ENCODE results near the gene MAP3K6. TPM values are rescaled to one million over a fixed set of nuclear protein-coding genes. Genes with fewer than 3 reads are reported as not detected.

MAP3K6 gene
- total and polyA plus RNA-seq, 2 of the 13 experiments (the other 11 are each of a cell fraction or from before 2014, with no cell fraction given) = 2.7 to 3.2 TPM

GRCh38 chr1:27359822-27360158 is 7.0 kb downstream of the MAP3K6 start:
- H3K9ac ChIP-seq (ENCODE audit: insufficient read depth, low read depth, low read length) = no peak overlapping the region
- H3K4me2 ChIP-seq (ENCODE audit: low read depth, low read length) = no peak overlapping the region
- FAIRE-seq (no peak), ATAC-seq (no peak), DNase-seq (ENCODE audit: low spot score) (no peak)
- in situ Hi-C loops (cut with HindIII; ENCODE audit: extremely low pct_ligation_motif_present, low pct_unique_long_range_greater_than_20kb) (loop anchor here (5.0 kb wide), 1 partner anchor 33 kb away; the partner anchor contains the start of gene GPR3), intact Hi-C loops (cut with micrococcal nuclease; ENCODE audit: unreplicated experiment) (no loop called here)
- CTCF ChIA-PET (ENCODE audit: low intra/inter-chr PET ratio, low total read pairs) = no interaction called here
- H3K4me3 ChIP-seq (replicated peaks in 1 of 3; ENCODE audit: insufficient read depth in 1 of 3, low read depth in 2 of 3, low read length in 3 of 3) = no peak overlapping the region
- no peaks in the 10 kb centered on the region for H4K20me1 ChIP-seq (ENCODE audit: insufficient read depth, low read length)
- BruUV-seq (replicated peaks) = no TSS peak
- H3K27ac ChIP-seq (ENCODE audit: extremely low read length, insufficient read depth, low read length) = no peak overlapping the region
- H3K36me3 ChIP-seq (replicated peaks in 1 of 2; ENCODE audit: control insufficient read depth in 1 of 2, insufficient read depth in 2 of 2, low read length in 2 of 2) = 0 out of 5 replicates have a peak, but pooled peaks cover 0 to 2% of the 10 kb centered on the region in 2 experiments
- peaks cover 16% of the 10 kb centered on the region for H3K4me1 ChIP-seq (ENCODE audit: insufficient read depth, low read length)
- no peak overlapping the region for H2AFZ ChIP-seq (ENCODE audit: low read length)
- POLR2A ChIA-PET = no interaction called here
- H3K9me3 ChIP-seq (ENCODE audit: low read length) = no peaks in the 10 kb centered on the region
- WGBS (ENCODE audit: low lambda C conversion rate) = 94% methylated on average over 8 of the region's 9 CpGs
- H3K27me3 ChIP-seq (ENCODE audit: control insufficient read depth in 1 of 2, insufficient read depth in 2 of 2, low read length in 2 of 2) = no peaks in the 10 kb centered on the region
- no peaks in the 10 kb centered on the region for H3K79me2 ChIP-seq (ENCODE audit: insufficient read depth, low read length)
- no peak for TF ChIP-seq ZSCAN12 (CRISPR knock-in tag; IDR thresholded peaks at IDR 0.05)
- no peak for TF ChIP-seq ZNF773 (CRISPR knock-in tag; IDR thresholded peaks at IDR 0.05; ENCODE audit: borderline replicate concordance)
- no peak for TF ChIP-seq PAWR (CRISPR knock-in tag; IDR thresholded peaks at IDR 0.05; ENCODE audit: borderline replicate concordance)
- TF ChIP-seq, protein P1, sequence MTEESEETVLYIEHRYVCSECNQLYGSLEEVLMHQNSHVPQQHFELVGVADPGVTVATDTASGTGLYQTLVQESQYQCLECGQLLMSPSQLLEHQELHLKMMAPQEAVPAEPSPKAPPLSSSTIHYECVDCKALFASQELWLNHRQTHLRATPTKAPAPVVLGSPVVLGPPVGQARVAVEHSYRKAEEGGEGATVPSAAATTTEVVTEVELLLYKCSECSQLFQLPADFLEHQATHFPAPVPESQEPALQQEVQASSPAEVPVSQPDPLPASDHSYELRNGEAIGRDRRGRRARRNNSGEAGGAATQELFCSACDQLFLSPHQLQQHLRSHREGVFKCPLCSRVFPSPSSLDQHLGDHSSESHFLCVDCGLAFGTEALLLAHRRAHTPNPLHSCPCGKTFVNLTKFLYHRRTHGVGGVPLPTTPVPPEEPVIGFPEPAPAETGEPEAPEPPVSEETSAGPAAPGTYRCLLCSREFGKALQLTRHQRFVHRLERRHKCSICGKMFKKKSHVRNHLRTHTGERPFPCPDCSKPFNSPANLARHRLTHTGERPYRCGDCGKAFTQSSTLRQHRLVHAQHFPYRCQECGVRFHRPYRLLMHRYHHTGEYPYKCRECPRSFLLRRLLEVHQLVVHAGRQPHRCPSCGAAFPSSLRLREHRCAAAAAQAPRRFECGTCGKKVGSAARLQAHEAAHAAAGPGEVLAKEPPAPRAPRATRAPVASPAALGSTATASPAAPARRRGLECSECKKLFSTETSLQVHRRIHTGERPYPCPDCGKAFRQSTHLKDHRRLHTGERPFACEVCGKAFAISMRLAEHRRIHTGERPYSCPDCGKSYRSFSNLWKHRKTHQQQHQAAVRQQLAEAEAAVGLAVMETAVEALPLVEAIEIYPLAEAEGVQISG (CRISPR knock-in tag; IDR thresholded peaks at IDR 0.05) = no peak
- TF ChIP-seq ZGPAT (CRISPR knock-in tag; IDR thresholded peaks at IDR 0.05) = no peak
- TF ChIP-seq, protein P2, sequence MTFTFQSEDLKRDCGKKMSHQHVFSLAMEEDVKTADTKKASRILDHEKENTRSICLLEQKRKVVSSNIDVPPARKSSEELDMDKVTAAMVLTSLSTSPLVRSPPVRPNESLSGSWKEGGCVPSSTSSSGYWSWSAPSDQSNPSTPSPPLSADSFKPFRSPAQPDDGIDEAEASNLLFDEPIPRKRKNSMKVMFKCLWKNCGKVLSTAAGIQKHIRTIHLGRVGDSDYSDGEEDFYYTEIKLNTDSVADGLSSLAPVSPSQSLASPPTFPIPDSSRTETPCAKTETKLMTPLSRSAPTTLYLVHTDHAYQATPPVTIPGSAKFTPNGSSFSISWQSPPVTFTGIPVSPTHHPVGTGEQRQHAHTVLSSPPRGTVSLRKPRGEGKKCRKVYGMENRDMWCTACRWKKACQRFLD (CRISPR knock-in tag; IDR thresholded peaks at IDR 0.05; ENCODE audit: borderline replicate concordance) = no peak
- TF ChIP-seq ZNF737 (CRISPR knock-in tag; IDR thresholded peaks at IDR 0.05; ENCODE audit: borderline replicate concordance) = no peak
- no peak for TF ChIP-seq ZNF660 (CRISPR knock-in tag; IDR thresholded peaks at IDR 0.05; ENCODE audit: borderline replicate concordance, low read depth)
- no peak for TF ChIP-seq ZNF629 (CRISPR knock-in tag; conservative IDR thresholded peaks at IDR 0.05)
- no peak for TF ChIP-seq HOXA7 (CRISPR knock-in tag; IDR thresholded peaks at IDR 0.05)
- no peak for TF ChIP-seq TRIM24 (CRISPR knock-in tag; IDR thresholded peaks at IDR 0.05)
- TF ChIP-seq KLF9 (CRISPR knock-in tag; IDR thresholded peaks at IDR 0.05; ENCODE audit: low read depth) = no peak
- TF ChIP-seq IRX3 (CRISPR knock-in tag; IDR thresholded peaks at IDR 0.05; ENCODE audit: borderline replicate concordance, low read depth) = no peak
- TF ChIP-seq, protein P3, sequence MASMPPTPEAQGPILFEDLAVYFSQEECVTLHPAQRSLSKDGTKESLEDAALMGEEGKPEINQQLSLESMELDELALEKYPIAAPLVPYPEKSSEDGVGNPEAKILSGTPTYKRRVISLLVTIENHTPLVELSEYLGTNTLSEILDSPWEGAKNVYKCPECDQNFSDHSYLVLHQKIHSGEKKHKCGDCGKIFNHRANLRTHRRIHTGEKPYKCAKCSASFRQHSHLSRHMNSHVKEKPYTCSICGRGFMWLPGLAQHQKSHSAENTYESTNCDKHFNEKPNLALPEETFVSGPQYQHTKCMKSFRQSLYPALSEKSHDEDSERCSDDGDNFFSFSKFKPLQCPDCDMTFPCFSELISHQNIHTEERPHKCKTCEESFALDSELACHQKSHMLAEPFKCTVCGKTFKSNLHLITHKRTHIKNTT (CRISPR knock-in tag; IDR thresholded peaks at IDR 0.05) = no peak
- TF ChIP-seq ATRX (CRISPR knock-in tag; IDR thresholded peaks at IDR 0.05; ENCODE audit: borderline replicate concordance) = no peak
- no peak for TF ChIP-seq ZNF562 (CRISPR knock-in tag; IDR thresholded peaks at IDR 0.05; ENCODE audit: borderline replicate concordance)
- no peak for TF ChIP-seq GATAD2A (CRISPR knock-in tag; IDR thresholded peaks at IDR 0.05)
- TF ChIP-seq NKX3-1 (CRISPR knock-in tag; IDR thresholded peaks at IDR 0.05) = no peak
